ENCODE measurements around the gene IMMP2L. TPM values are rescaled to one million over a fixed set of nuclear protein-coding genes. Genes with fewer than 3 reads are reported as not detected.

The IMMP2L gene
- total RNA-seq, 1 experiment from 2014 or later = 13.6 TPM

GRCh38 chr7:111159426-111159825, 402.9 kb downstream of the IMMP2L start:
- Mint-ChIP-seq H3K4me1 (no peaks in the 10 kb centered on the region), H3K9me3 (peaks cover 8% of the 10 kb centered on the region), H3K36me3 (peaks cover 3% of the 10 kb centered on the region; the same call in 1 of the 2 replicates), H3K27me3 (ENCODE audit: low read depth) (no peaks in the 10 kb centered on the region), H3K27ac (no peak overlapping the region), H3K4me3 (no peak overlapping the region)
- DNase-seq (ENCODE audit: low spot score) = no peak
- ATAC-seq = no peak
- ChIA-PET CTCF (no interaction called here), POLR2A (no interaction called here)
- TF ChIP-seq FOXJ3 (CRISPR knock-in tag; IDR thresholded peaks at IDR 0.05; ENCODE audit: borderline replicate concordance) (no peak), STAT6 (CRISPR knock-in tag; conservative IDR thresholded peaks at IDR 0.05; ENCODE audit: low read depth) (no peak), SP1 (CRISPR knock-in tag; conservative IDR thresholded peaks at IDR 0.05) (no peak), ZMAT4 (CRISPR knock-in tag; IDR thresholded peaks at IDR 0.05) (no peak)

GRCh38 chr7:111150709-111151108, 411.6 kb downstream of the IMMP2L start:
- Mint-ChIP-seq H3K36me3 (no peaks in the 10 kb centered on the region), H3K4me1 (no peaks in the 10 kb centered on the region), H3K27me3 (ENCODE audit: low read depth) (no peaks in the 10 kb centered on the region), H3K9me3 (no peaks in the 10 kb centered on the region), H3K4me3 (no peak overlapping the region), H3K27ac (no peak overlapping the region)
- DNase-seq (ENCODE audit: low spot score) (no peak), ATAC-seq (no peak)
- POLR2A ChIA-PET = no interaction called here
- TF ChIP-seq ATF1 (CRISPR knock-in tag; IDR thresholded peaks at IDR 0.05) = no peak
- no peak for TF ChIP-seq TEAD1 (CRISPR knock-in tag; IDR thresholded peaks at IDR 0.05)
- CTCF ChIA-PET = no interaction called here

GRCh38 chr7:111147708-111148533, 414.4 kb downstream of the IMMP2L start:
- ChIA-PET CTCF (no interaction called here), POLR2A (no interaction called here)
- no peaks in the 10 kb centered on the region for H3K9me3 Mint-ChIP-seq
- no peak for ATAC-seq
- H3K4me3 Mint-ChIP-seq = no peak overlapping the region
- TF ChIP-seq CREM (CRISPR knock-in tag; IDR thresholded peaks at IDR 0.05) (no peak), ZNF423 (CRISPR knock-in tag; IDR thresholded peaks at IDR 0.05) (no peak), AR (CRISPR knock-in tag; IDR thresholded peaks at IDR 0.05) (no peak), EMX1 (CRISPR knock-in tag; IDR thresholded peaks at IDR 0.05) (no peak), TCF7 (CRISPR knock-in tag; IDR thresholded peaks at IDR 0.05; ENCODE audit: low read depth) (no peak), CREB1 (CRISPR knock-in tag; IDR thresholded peaks at IDR 0.05) (no peak), RORB (CRISPR knock-in tag; IDR thresholded peaks at IDR 0.05) (no peak), KAT7 (CRISPR knock-in tag; IDR thresholded peaks at IDR 0.05; ENCODE audit: borderline replicate concordance) (no peak), NFATC4 (CRISPR knock-in tag; IDR thresholded peaks at IDR 0.05) (no peak), MXD4 (CRISPR knock-in tag; IDR thresholded peaks at IDR 0.05; ENCODE audit: borderline replicate concordance) (no peak), ZNF138 (CRISPR knock-in tag; conservative IDR thresholded peaks at IDR 0.05) (no peak)
- no peaks in the 10 kb centered on the region for H3K4me1 Mint-ChIP-seq
- no peak for DNase-seq (ENCODE audit: low spot score)
- H3K36me3 Mint-ChIP-seq = no peaks in the 10 kb centered on the region
- no peak overlapping the region; the same call in 1 of the 2 replicates for H3K27ac Mint-ChIP-seq
- H3K27me3 Mint-ChIP-seq (ENCODE audit: low read depth) = no peaks in the 10 kb centered on the region

All from WTC11 (cell line).